Astrocyte of the spinal cord (primary cell): ENCODE results near the gene ELP5.
A peak's percentile ranks its signal among the peaks of the same experiment; 100 is the strongest.

Experiments used
- DNase-seq: peaks from one replicate; pipeline ENCODE4 v3.0.0; 2011; ENCODE audit warnings: low read depth, low spot score
- H3K4me3 ChIP-seq: 2 replicates; pipeline ENCODE4 v1.5.1; 2011; ENCODE audit warnings: low read depth, mild to moderate bottlenecking, low read length, moderate library complexity
- CTCF ChIP-seq: IDR thresholded peaks from 2 replicates; pipeline ENCODE4 v1.5.1; 2012; ENCODE audit warnings: low read depth, mild to moderate bottlenecking, low read length, inconsistent platforms
- in situ Hi-C: cut with HindIII; loops from 2 replicates; pipeline ENCODE4 v1.10.0; 2017; ENCODE audit warnings: low sequenced_read_pairs

ELP5 gene

DNA sequence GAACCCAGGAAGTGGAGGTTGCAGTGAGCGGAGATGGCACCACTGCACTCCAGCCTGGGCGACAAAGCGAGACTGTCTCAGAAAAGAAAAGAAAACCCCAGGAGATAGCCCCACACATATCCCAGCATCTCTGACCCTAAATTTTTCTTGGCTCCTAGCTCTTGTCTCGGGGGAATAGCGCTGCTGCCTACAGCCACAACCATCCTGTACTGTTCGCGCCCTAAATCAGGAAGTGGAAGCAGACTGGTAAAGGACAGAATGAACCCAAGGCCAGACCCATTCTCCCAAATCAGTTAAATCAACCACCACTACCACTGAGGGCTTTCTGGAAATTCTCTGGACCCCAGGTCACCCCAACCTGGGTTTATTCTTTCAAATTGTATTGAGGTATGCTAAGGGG, 2.2 kb upstream of the ELP5 start:
- in situ Hi-C loops = no loop called here
- peak overlapping the region; percentile 82 for H3K4me3 ChIP-seq
- no peak for TF ChIP-seq CTCF
- no peak for DNase-seq

DNA sequence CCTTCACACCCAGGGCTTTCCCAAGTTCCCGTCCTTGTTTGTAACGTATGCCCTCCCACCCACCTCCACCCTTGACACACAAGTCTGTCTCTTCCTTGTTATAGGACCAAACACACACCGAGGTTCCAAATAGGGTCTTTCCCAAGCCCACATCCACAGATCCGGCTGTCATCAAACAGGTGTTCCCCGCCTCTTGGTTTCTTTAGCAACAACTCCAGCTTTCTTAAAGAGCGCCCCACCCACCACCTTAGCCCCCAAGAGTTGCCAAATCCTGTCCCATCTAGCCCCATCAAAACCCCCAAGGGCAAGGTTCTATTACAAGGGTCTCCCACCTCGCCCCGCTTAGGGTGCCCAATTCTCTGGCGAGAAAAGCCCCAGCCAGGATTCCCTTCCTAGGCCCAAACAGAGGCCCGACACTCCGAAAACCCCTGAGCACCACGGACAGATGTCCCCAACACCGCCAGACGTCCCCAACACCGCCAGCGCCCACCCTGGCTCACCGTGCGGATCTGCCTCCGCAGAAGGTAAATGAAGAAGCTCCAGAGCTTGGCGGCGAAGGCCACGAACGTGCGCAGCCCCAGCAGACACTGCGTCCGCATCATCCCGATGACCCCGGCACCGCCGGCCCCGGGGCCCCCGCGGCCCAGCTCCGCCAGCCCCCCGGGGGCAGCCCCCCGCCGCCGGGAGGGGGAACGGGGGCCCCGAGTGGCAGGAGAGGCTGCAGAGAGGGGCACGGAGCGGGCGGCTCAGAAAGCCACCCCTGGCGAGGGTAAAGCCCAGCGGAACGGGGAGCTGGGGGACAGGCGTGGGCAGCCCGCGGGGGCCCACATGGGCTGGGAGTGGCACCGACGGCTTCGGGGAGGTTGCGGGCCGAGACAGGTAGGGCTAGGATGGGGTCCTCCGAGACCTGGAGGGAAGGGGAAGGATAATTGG, 1.1 kb upstream of the ELP5 start:
- in situ Hi-C loops = no loop called here
- peak overlapping the region; percentile 82 for H3K4me3 ChIP-seq
- DNase-seq = no peak
- TF ChIP-seq CTCF = no peak

- TF ChIP-seq CTCF = no peak
- in situ Hi-C loops = no loop called here
- peak; percentile 100 for DNase-seq
- H3K4me3 ChIP-seq = peak within 1 kb of the TSS; percentile 82
Observed at GRCh38 chr17:7251661-7252175, 297 bp upstream of the ELP5 start, which contains the start of gene CTDNEP1. TSS of gene CTDNEP1 (minus strand) at chr17:7251734. CDS start at chr17:7251296, 438 bp downstream.

DNA sequence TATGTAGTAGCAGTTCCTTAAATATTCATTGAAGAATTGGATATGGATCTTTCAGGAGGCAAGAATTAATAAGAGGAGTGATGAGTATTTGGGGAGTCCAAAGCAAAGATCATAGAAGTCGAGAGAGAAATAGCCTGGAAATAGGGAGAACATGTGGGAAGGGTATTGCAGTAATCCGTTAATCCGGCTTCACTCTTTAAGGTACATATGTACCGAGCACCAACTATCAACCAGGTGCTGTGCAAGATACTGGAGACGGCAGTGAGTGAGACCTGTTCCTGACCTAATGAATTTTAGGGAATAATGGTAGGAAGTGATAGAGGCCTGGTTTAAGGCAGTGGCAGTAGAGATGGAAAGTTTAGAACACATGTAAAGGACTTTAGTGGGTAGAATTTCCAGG, 1.1 kb downstream of the ELP5 start:
- H3K4me3 ChIP-seq = peak overlapping the region; percentile 82
- DNase-seq = no peak
- no peak for TF ChIP-seq CTCF
- in situ Hi-C loops = no loop called here

DNA sequence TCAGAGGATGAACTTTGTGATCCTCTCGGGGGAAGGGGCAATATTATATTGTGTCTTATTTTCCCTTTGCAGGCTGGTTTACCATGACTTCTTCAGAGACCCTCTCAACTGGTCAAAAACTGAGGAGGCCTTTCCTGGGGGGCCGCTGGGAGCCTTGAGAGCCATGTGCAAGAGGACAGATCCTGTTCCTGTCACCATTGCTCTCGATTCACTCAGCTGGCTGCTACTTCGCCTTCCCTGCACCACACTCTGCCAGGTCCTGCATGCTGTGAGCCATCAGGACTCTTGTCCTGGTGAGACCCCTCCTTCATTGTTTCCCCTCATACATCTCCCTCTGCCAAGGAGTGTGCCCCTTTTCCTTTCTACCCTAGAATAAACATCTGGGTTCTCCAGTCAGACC, 2.5 kb downstream of the ELP5 start:
- DNase-seq = no peak
- no peak for TF ChIP-seq CTCF
- in situ Hi-C loops = no loop called here
- no peak overlapping the region for H3K4me3 ChIP-seq

- in situ Hi-C loops = no loop called here
Observed at GRCh38 chr17:7256766-7257456, 4.9 kb downstream of the ELP5 start.

More at GRCh38 chr17:7256766-7257456, 4.9 kb downstream of the ELP5 start:
- DNase-seq = no peak
- TF ChIP-seq CTCF = no peak
- H3K4me3 ChIP-seq = no peak overlapping the region
